Measurements from ENCODE around the gene PRPF8.

PRPF8 gene

DNA sequence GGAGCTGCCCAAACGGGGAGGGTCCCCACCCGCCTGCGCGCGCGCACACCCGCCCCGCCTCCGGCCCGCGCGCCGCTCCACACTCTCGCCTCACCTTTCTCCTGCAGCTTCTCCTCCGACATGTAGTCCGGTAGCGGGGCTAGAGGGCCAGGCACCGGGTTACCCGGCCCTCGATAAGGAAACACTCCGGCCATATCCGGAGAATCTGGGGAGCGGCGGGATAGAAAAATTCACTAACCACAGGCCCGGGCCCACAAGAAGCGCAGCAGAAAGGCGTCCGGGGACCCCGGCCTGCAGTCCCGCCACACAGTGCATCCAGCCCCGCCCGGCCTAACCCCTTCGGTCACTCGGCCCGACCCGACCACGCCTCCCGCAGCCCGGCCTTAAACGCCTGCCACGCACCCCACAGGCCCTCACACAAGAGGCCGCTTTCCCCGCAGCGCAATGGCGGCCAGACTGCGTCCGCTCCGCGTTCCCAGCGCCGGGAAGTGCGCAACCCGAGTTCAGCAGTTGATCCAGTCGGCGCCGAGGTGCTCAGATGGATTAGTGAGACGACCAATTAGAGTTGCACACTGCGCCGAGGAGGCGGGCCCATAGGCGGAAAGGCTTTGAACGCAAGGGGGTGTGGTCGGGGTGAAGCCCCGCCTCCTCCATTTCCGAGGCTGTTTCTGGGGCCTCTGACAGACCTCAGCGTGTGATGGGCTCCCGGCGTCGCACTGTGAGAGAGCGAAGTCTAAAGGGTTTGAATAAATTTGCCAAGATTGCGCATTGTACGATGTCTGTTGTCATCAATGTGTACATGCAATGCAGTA is at the start of gene PRPF8:
TSS of gene PRPF8 (minus strand) at position 490 of the 812 bp plus-strand sequence. CDS start at position 194, 296 bp downstream.
- DNase-seq (peak; percentile 98), ATAC-seq (replicated peaks) (peak; percentile 98 to 99)
- no peaks in the 10 kb centered on the region for H3K9me3 Mint-ChIP-seq
- peak within 1 kb of the TSS; percentile 96 to 99 for H3K4me3 Mint-ChIP-seq
- no peaks in the 10 kb centered on the region for H3K27me3 Mint-ChIP-seq
- H3K27ac Mint-ChIP-seq, result peak within 1 kb of the TSS; percentile 100
- peaks cover 29 to 53% of the 10 kb centered on the region in 2 donors for H3K36me3 Mint-ChIP-seq
- peaks cover 25 to 42% of the 10 kb centered on the region in 2 donors for H3K4me1 Mint-ChIP-seq

DNA sequence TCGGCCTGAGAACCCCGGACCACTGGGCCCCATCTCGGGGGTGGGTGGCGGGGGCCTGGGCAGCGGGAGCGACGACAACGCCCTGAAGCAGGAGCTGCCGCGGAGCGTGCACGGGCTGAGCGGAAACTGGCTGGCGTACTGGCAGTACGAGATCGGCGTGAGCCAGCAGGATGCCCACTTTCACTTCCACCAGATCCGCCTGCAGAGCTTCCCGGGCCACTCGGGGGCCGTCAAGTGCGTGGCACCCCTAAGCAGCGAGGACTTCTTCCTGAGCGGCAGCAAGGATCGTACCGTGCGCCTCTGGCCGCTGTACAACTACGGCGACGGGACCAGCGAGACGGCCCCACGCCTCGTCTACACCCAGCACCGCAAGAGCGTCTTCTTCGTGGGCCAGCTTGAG is 49.1 kb upstream of the PRPF8 start:
- peaks cover 42 to 60% of the 10 kb centered on the region in 2 donors for H3K36me3 Mint-ChIP-seq

DNA sequence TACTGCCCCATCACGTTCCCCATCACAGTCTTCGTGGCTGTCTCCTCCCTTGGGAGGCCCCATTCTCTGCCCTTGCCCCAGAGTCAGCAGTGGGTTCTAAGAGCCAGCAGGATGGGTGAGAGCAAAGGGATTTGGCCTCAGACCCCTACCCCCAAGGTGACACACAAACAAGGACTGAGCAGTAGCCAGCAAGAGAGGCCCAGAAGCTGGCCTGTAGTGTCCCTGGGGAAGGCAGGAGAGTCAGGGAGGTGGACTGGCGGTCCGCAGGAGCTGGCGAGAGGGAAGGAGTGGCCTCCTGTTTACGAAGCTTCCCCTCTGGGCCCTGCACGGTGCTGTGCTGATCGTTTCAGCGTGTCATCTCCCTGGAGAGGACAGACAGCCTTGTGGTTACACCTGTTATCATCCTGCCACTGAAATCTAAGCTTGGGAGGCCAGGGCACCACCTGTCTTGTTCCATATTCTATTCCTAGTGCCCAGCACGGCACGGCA is 48.2 kb upstream of the PRPF8 start:
- ATAC-seq (replicated peaks) (peak; percentile 84 to 88), DNase-seq (peak; percentile 47)
- Mint-ChIP-seq H3K27ac (peak overlapping the region; percentile 69), H3K4me3 (peak overlapping the region; percentile 34 to 56), H3K4me1 (peaks cover 33 to 70% of the 10 kb centered on the region in 2 donors), H3K9me3 (no peaks in the 10 kb centered on the region), H3K27me3 (no peaks in the 10 kb centered on the region), H3K36me3 (peaks cover 40 to 59% of the 10 kb centered on the region in 2 donors)

More for the DNA sequence above, 49.1 kb upstream of the PRPF8 start:
- no peak overlapping the region for H3K4me3 Mint-ChIP-seq
- H3K4me1 Mint-ChIP-seq, result peaks cover 29 to 61% of the 10 kb centered on the region in 2 donors
- no peak overlapping the region for H3K27ac Mint-ChIP-seq
- ATAC-seq (replicated peaks) (no peak), DNase-seq (no peak)
- no peaks in the 10 kb centered on the region for H3K27me3 Mint-ChIP-seq
- H3K9me3 Mint-ChIP-seq, result peaks cover 0 to 2% of the 10 kb centered on the region in 2 donors

DNA sequence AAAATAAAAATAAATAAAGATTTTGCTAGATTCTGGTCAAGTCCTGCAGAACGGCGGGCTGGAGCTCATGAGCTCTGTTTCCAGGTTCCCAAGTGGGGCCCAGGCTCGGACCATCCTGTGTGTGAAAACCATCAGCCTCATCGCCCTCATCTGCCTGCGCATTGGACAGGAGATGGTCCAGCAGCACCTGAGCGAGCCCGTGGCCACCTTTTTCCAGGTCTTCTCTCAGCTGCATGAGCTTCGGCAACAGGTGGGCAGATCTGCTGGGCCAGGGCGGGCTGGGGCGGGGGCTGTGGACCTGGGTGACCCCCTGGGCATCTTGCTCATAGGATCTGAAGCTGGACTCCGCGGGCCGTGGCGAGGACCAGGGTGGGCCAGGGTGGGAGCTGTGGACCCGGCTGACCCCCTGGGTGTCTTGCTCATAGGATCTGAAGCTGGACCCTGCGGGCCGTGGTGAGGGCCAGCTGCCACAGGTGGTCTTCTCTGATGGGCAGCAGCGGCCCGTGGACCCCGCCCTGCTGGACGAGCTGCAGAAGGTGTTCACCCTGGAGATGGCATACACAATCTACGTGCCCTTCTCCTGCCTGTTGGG is 47.7 kb upstream of the PRPF8 start:
- no peak for ATAC-seq (replicated peaks)
- Mint-ChIP-seq H3K27ac (peak overlapping the region; percentile 69), H3K27me3 (no peaks in the 10 kb centered on the region), H3K36me3 (peaks cover 37 to 56% of the 10 kb centered on the region in 2 donors), H3K4me3 (peak overlapping the region in 1 of 2 donors; percentile 56), H3K9me3 (no peaks in the 10 kb centered on the region), H3K4me1 (peaks cover 33 to 73% of the 10 kb centered on the region in 2 donors)
- no peak for DNase-seq

GRCh38 chr17:1731194-1731506 is 46.5 kb upstream of the PRPF8 start:
- Mint-ChIP-seq H3K36me3 (peaks cover 27 to 46% of the 10 kb centered on the region in 2 donors), H3K4me1 (peaks cover 30 to 63% of the 10 kb centered on the region in 2 donors), H3K27me3 (no peaks in the 10 kb centered on the region), H3K4me3 (no peak overlapping the region), H3K27ac (no peak overlapping the region), H3K9me3 (no peaks in the 10 kb centered on the region)
- no peak for ATAC-seq (replicated peaks)
- no peak for DNase-seq

- ATAC-seq (replicated peaks) (no peak), DNase-seq (no peak)
- H3K27me3 Mint-ChIP-seq, result no peaks in the 10 kb centered on the region
- peaks cover 26 to 45% of the 10 kb centered on the region in 2 donors for H3K36me3 Mint-ChIP-seq
- no peak overlapping the region for H3K27ac Mint-ChIP-seq
- peaks cover 32 to 65% of the 10 kb centered on the region in 2 donors for H3K4me1 Mint-ChIP-seq
- no peaks in the 10 kb centered on the region for H3K9me3 Mint-ChIP-seq
- H3K4me3 Mint-ChIP-seq, result no peak overlapping the region
Measured at GRCh38 chr17:1730326-1731193, 45.9 kb upstream of the PRPF8 start.

DNA sequence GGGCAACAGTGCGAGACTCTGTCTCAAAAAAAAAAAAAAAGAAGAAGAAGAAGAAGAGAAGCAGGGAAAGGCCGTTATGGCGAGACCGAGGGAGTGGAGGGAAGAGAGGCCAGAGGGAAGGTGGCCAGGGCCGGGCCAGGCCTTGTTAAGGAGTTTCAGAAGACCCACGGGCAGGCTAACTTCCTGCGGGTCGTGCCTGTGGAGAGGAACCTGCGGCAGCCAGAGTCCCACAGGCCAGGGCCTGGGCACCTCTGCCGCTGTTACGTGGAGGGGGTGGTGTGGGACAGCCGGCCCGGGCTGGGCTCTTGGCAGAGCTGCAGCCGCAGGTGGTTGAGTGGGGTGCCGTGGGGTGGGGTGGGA is 45.3 kb upstream of the PRPF8 start:
- H3K9me3 Mint-ChIP-seq, result no peaks in the 10 kb centered on the region
- H3K36me3 Mint-ChIP-seq, result peaks cover 26 to 45% of the 10 kb centered on the region in 2 donors
- H3K4me3 Mint-ChIP-seq, result no peak overlapping the region
- DNase-seq, result no peak
- no peak for ATAC-seq (replicated peaks)
- H3K4me1 Mint-ChIP-seq, result peaks cover 35 to 64% of the 10 kb centered on the region in 2 donors
- H3K27ac Mint-ChIP-seq, result peak overlapping the region; percentile 84
- no peaks in the 10 kb centered on the region for H3K27me3 Mint-ChIP-seq

DNA sequence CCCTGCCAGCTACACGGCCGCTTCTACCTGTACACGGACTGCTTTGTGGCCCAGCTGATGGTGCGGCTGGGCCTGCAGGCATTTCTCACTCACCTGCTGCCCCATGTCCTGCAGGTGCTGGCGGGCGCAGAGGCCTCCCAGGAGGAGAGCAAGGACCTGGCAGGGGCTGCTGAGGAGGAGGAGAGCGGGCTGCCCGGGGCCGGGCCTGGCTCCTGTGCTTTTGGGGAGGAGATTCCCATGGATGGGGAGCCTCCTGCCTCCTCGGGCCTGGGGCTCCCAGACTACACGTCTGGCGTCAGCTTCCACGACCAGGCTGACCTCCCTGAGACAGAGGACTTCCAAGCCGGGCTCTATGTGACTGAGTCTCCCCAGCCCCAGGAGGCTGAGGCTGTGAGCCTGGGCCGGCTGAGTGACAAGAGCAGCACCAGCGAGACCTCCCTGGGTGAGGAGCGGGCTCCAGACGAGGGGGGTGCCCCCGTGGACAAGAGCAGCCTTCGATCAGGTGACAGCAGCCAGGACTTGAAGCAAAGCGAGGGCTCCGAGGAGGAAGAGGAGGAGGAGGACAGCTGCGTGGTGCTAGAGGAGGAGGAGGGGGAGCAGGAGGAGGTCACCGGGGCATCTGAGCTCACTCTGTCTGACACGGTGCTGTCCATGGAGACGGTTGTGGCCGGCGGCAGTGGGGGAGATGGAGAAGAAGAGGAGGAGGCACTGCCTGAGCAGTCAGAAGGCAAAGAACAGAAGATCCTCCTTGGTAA is 43.4 kb upstream of the PRPF8 start:
- H3K27ac Mint-ChIP-seq, result peak overlapping the region; percentile 65
- H3K36me3 Mint-ChIP-seq, result peaks cover 17 to 30% of the 10 kb centered on the region in 2 donors
- no peaks in the 10 kb centered on the region for H3K9me3 Mint-ChIP-seq
- DNase-seq (no peak), ATAC-seq (replicated peaks) (no peak)
- H3K27me3 Mint-ChIP-seq, result no peaks in the 10 kb centered on the region
- H3K4me1 Mint-ChIP-seq, result peaks cover 28 to 49% of the 10 kb centered on the region in 2 donors
- H3K4me3 Mint-ChIP-seq, result no peak overlapping the region

GRCh38 chr17:1727258-1727789 is 42.7 kb upstream of the PRPF8 start:
- Mint-ChIP-seq H3K27ac (no peak overlapping the region), H3K9me3 (no peaks in the 10 kb centered on the region), H3K4me1 (peaks cover 26 to 49% of the 10 kb centered on the region in 2 donors), H3K4me3 (no peak overlapping the region), H3K27me3 (no peaks in the 10 kb centered on the region), H3K36me3 (peaks cover 17 to 28% of the 10 kb centered on the region in 2 donors)
- ATAC-seq (replicated peaks) (no peak), DNase-seq (no peak)

GRCh38 chr17:1726626-1727257 is 42.1 kb upstream of the PRPF8 start:
- Mint-ChIP-seq H3K4me1 (peaks cover 26 to 47% of the 10 kb centered on the region in 2 donors), H3K36me3 (peaks cover 17 to 26% of the 10 kb centered on the region in 2 donors), H3K27me3 (no peaks in the 10 kb centered on the region), H3K4me3 (peak overlapping the region in 1 of 2 donors; percentile 41), H3K9me3 (no peaks in the 10 kb centered on the region), H3K27ac (no peak overlapping the region)
- no peak for ATAC-seq (replicated peaks)
- DNase-seq, result no peak

GRCh38 chr17:1725642-1726511 is 41.2 kb upstream of the PRPF8 start:
- DNase-seq (no peak), ATAC-seq (replicated peaks) (no peak)
- peaks cover 25 to 49% of the 10 kb centered on the region in 2 donors for H3K4me1 Mint-ChIP-seq
- no peaks in the 10 kb centered on the region for H3K9me3 Mint-ChIP-seq
- peak overlapping the region; percentile 81 to 85 for H3K4me3 Mint-ChIP-seq
- no peaks in the 10 kb centered on the region for H3K27me3 Mint-ChIP-seq
- H3K36me3 Mint-ChIP-seq, result peaks cover 17 to 23% of the 10 kb centered on the region in 2 donors
- H3K27ac Mint-ChIP-seq, result peak overlapping the region; percentile 84

- DNase-seq (no peak), ATAC-seq (replicated peaks) (peak; percentile 63 to 66)
- Mint-ChIP-seq H3K27me3 (no peaks in the 10 kb centered on the region), H3K9me3 (no peaks in the 10 kb centered on the region), H3K27ac (peak overlapping the region; percentile 84), H3K4me1 (peaks cover 28 to 53% of the 10 kb centered on the region in 2 donors), H3K36me3 (peaks cover 16 to 22% of the 10 kb centered on the region in 2 donors), H3K4me3 (peak overlapping the region; percentile 81 to 85)
Measured at GRCh38 chr17:1724869-1725641, 40.4 kb upstream of the PRPF8 start.
